Fibroblast of skin of left quadriceps (primary cell): ENCODE measurements around the gene NSUN4.

Experiments
- DNase-seq, 2 experiments: peaks; one replicate each; pipeline ENCODE4 v3.0.0-alpha.2; 2013; ENCODE audit warnings: low read depth in 2 of 2

Gene NSUN4

GRCh38 chr1:46405724-46406123 is 65.1 kb downstream of the NSUN4 start:
- no peak for DNase-seq

- no peak for DNase-seq
These were observed 66.4 kb downstream of the NSUN4 start for GRCh38 chr1:46406881-46407608.

- DNase-seq: no peak
These were observed 67.0 kb downstream of the NSUN4 start for GRCh38 chr1:46407636-46408035.

GRCh38 chr1:46408356-46409062 is 67.9 kb downstream of the NSUN4 start:
- no peak for DNase-seq

GRCh38 chr1:46409063-46409372 is 68.4 kb downstream of the NSUN4 start:
- no peak for DNase-seq

- DNase-seq: no peak
These were observed 69.8 kb downstream of the NSUN4 start for GRCh38 chr1:46410156-46411009.

GRCh38 chr1:46411010-46411405 is 70.4 kb downstream of the NSUN4 start:
- DNase-seq: no peak
